ENCODE measurements around the gene BRD2.

The BRD2 gene

GRCh38 chr6:33028220-33028849 is 59.9 kb downstream of the BRD2 start:
- H3K27me3 Mint-ChIP-seq: peaks cover 26% of the 10 kb centered on the region
- H3K9me3 Mint-ChIP-seq: no peaks in the 10 kb centered on the region
- no peaks in the 10 kb centered on the region for H3K36me3 Mint-ChIP-seq
- H3K4me1 Mint-ChIP-seq: peaks cover 14% of the 10 kb centered on the region
- H3K4me3 Mint-ChIP-seq: no peak overlapping the region
- CTCF ChIA-PET: interaction anchor here (1.2 to 1.5 kb wide), 3 partner anchors 12 to 131 kb away, joined by 3 to 5 read pairs (median 3); no protein-coding TSS in a partner anchor
- no peak overlapping the region for H3K27ac Mint-ChIP-seq
- DNase-seq: no peak

- no peaks in the 10 kb centered on the region for H3K9me3 Mint-ChIP-seq
- DNase-seq: no peak
- CTCF ChIA-PET: interaction anchor here (1.2 kb wide), 1 partner anchor 90 kb away, joined by 3 read pairs; no protein-coding TSS in a partner anchor
- peaks cover 30% of the 10 kb centered on the region for H3K27me3 Mint-ChIP-seq
- H3K4me1 Mint-ChIP-seq: peaks cover 14% of the 10 kb centered on the region
- H3K36me3 Mint-ChIP-seq: no peaks in the 10 kb centered on the region
- H3K4me3 Mint-ChIP-seq: no peak overlapping the region
- no peak overlapping the region for H3K27ac Mint-ChIP-seq
Observed at GRCh38 chr6:33029328-33030184, 61.2 kb downstream of the BRD2 start.

- Mint-ChIP-seq H3K27ac (no peak overlapping the region), H3K4me3 (no peak overlapping the region), H3K4me1 (peaks cover 14% of the 10 kb centered on the region), H3K9me3 (peaks cover 1% of the 10 kb centered on the region), H3K36me3 (no peaks in the 10 kb centered on the region), H3K27me3 (peaks cover 36% of the 10 kb centered on the region)
- DNase-seq: no peak
- CTCF ChIA-PET: no interaction called here
Observed at GRCh38 chr6:33030245-33030644, 61.9 kb downstream of the BRD2 start.
